K562 (cell line): ENCODE data around the gene AGRN. TPM values are rescaled to one million over a fixed set of nuclear protein-coding genes. Genes with fewer than 3 reads are reported as not detected.

ENCODE experiments used
- ATAC-seq: fragments of 200-7000 bp; cut with Tn5 transposase; 3 replicates; pipeline ENCODE4 v1.9.1; 2020; ENCODE audit warnings: moderate library complexity
- BruUV-seq: library from RNA; stranded (reverse); fragments of 400-500 nt; replicated peaks from 2 replicates; lab custom pipeline; 2021; lab: Mats Ljungman, UMichigan
- CTCF ChIA-PET: fragments of 300-600 bp; formaldehyde crosslinking; extraction: SDS; loops from one replicate; lab custom pipeline; 2021; ENCODE audit warnings: low intra/inter-chr PET ratio; lab: Yijun Ruan, JAX
- POLR2A ChIA-PET: fragments of 300-600, 350-650 bp; sonication (Branson Sonifier 250); formaldehyde crosslinking; extraction: SDS; loops from one replicate; lab custom pipeline; 2021; ENCODE audit warnings: antibody characterized with exemption, inconsistent platforms; lab: Yijun Ruan, JAX
- DNase-seq, 4 experiments: peaks; one replicate each; pipeline versions ENCODE4 v3.0.0 to v3.0.0-alpha.2; 2011 to 2018; ENCODE audit warnings: low spot score in 3 of 4, mixed read lengths in 3 of 4; ENCODE audit errors: extremely low read depth in 1 of 4
- FAIRE-seq: peaks from 2 replicates; lab custom pipeline; 2011; peaks lifted over from hg19 to GRCh38; lab: Jason Lieb, UNC
- H2AFZ ChIP-seq: 2 replicates; pipeline ENCODE4 v1.6.0; 2011; ENCODE audit warnings: low read depth, low read length, control low read depth, inconsistent platforms
- H3K27ac ChIP-seq: fragments of 200-600 bp; 3 replicates; pipeline ENCODE4 v1.8.0; 2011; ENCODE audit warnings: low read depth, mild to moderate bottlenecking, control low read depth, inconsistent platforms, low read length, moderate library complexity, mixed read lengths; ENCODE audit errors: extremely low read depth
- H3K27me3 ChIP-seq, 2 experiments: fragments of 300-600 bp in 1 of 2; 2 replicates in 1 of 2; 3 replicates in 1 of 2; pipeline versions ENCODE4 v1.6.0 to v1.8.0; 2011; ENCODE audit warnings: inconsistent platforms in 2 of 2, low read length in 2 of 2, mild to moderate bottlenecking in 1 of 2, mixed read lengths in 1 of 2, moderate library complexity in 1 of 2; ENCODE audit not compliant: control insufficient read depth in 2 of 2, insufficient read depth in 2 of 2
- H3K36me3 ChIP-seq: fragments of 300-600 bp; 3 replicates; pipeline ENCODE4 v1.8.0; 2011; ENCODE audit warnings: mild to moderate bottlenecking, low read length, inconsistent platforms; ENCODE audit not compliant: control insufficient read depth, insufficient read depth
- H3K4me1 ChIP-seq, 2 experiments: fragments of 200-600 bp in 1 of 2; replicated peaks in 1 of 2; 2 replicates in 1 of 2; 3 replicates in 1 of 2; pipeline versions ENCODE4 v1.5.1 to v1.8.0; 2011; ENCODE audit warnings: inconsistent platforms in 2 of 2, low read length in 2 of 2, mild to moderate bottlenecking in 1 of 2, mixed read lengths in 1 of 2, moderate library complexity in 1 of 2; ENCODE audit not compliant: control insufficient read depth in 2 of 2, insufficient read depth in 2 of 2
- H3K4me2 ChIP-seq: 2 replicates; pipeline ENCODE4 v1.6.1; 2011; ENCODE audit warnings: low read length, control low read depth, inconsistent platforms, mixed read lengths; ENCODE audit not compliant: insufficient read depth
- H3K4me3 ChIP-seq: fragments of 200-600 bp; sonication (generic), shearing (Covaris generic); 2 replicates; pipeline ENCODE4 v1.5.1; 2016; ENCODE audit warnings: control low read depth, inconsistent platforms
- H3K79me2 ChIP-seq: fragments of 200-600 bp; 3 replicates; pipeline ENCODE4 v1.8.0; 2011; ENCODE audit warnings: low read length, inconsistent platforms; ENCODE audit not compliant: control insufficient read depth, insufficient read depth
- H3K9ac ChIP-seq, 2 experiments: 2 replicates each; pipeline versions ENCODE4 v1.6.0 to v1.6.1; 2011; ENCODE audit warnings: low read depth in 2 of 2, low read length in 2 of 2, control low read depth in 1 of 2, inconsistent platforms in 1 of 2, mild to moderate bottlenecking in 1 of 2, mixed read lengths in 1 of 2; ENCODE audit not compliant: insufficient read depth in 1 of 2
- H3K9me1 ChIP-seq: one replicate; pipeline ENCODE4 v1.6.0; 2011; ENCODE audit warnings: inconsistent platforms, mild to moderate bottlenecking, low read length, moderate library complexity; ENCODE audit not compliant: control insufficient read depth, insufficient read depth
- H3K9me3 ChIP-seq: replicated peaks from 2 replicates; pipeline ENCODE4 v1.5.1; 2011; ENCODE audit warnings: low read depth, low read length, inconsistent platforms; ENCODE audit not compliant: control insufficient read depth, insufficient read depth
- H4K20me1 ChIP-seq: replicated peaks from 2 replicates; pipeline ENCODE4 v1.6.1; 2011; ENCODE audit warnings: low read length, inconsistent platforms, mixed read lengths; ENCODE audit not compliant: control insufficient read depth, insufficient read depth
- ADNP ChIP-seq: fragments of 200-800 bp; sonication (Bioruptor generic); IDR thresholded peaks from 2 replicates; pipeline ENCODE4 v1.6.1; 2016; ENCODE audit warnings: missing genetic modification characterization, missing compliant biosample characterization
- BACH1 ChIP-seq: fragments of 200-800 bp; sonication (Bioruptor generic); IDR thresholded peaks from 2 replicates; pipeline ENCODE4 v1.6.1; 2016; ENCODE audit warnings: missing genetic modification characterization, missing compliant biosample characterization
- CC2D1A ChIP-seq: fragments of 450-650 bp; IDR thresholded peaks from 2 replicates; pipeline ENCODE4 v1.6.1; 2017; ENCODE audit warnings: mild to moderate bottlenecking
- CEBPB ChIP-seq: fragments of 450-650 bp; IDR thresholded peaks from 2 replicates; pipeline ENCODE4 v1.6.1; 2016; ENCODE audit warnings: missing genetic modification characterization, missing compliant biosample characterization
- CREB5 ChIP-seq: fragments of 250-450 bp; sonication (Bioruptor Pico); IDR thresholded peaks from 2 replicates; pipeline ENCODE4 v1.5.0; 2020; ENCODE audit warnings: mild to moderate bottlenecking
- E2F6 ChIP-seq, 2 experiments: IDR thresholded peaks; 2 replicates each; pipeline ENCODE4 v1.6.1; 2011; ENCODE audit warnings: borderline replicate concordance in 1 of 2, control low read depth in 1 of 2, low read depth in 1 of 2, low read length in 1 of 2, mild to moderate bottlenecking in 1 of 2, mixed read lengths in 1 of 2, moderate library complexity in 1 of 2; ENCODE audit not compliant: insufficient read depth in 1 of 2, insufficient read length in 1 of 2, poor library complexity in 1 of 2, severe bottlenecking in 1 of 2; ENCODE audit errors: extremely low read depth in 1 of 2
- FOXJ2 ChIP-seq: fragments of 200-800 bp; sonication (Bioruptor generic); IDR thresholded peaks from 2 replicates; pipeline ENCODE4 v1.6.1; 2016; ENCODE audit warnings: missing genetic modification characterization, missing compliant biosample characterization
- HCFC1 ChIP-seq: IDR thresholded peaks from 2 replicates; pipeline ENCODE4 v1.6.1; 2012; ENCODE audit warnings: low read depth, low read length, improper control_type of control experiment
- MAX ChIP-seq: sonication (generic); formaldehyde crosslinking; IDR thresholded peaks from 2 replicates; pipeline ENCODE4 v1.9.0; 2022; ENCODE audit warnings: mild to moderate bottlenecking, missing genetic modification reagents
- MED1 ChIP-seq: sonication (generic); formaldehyde crosslinking; IDR thresholded peaks from 2 replicates; pipeline ENCODE4 v1.8.1; 2023; ENCODE audit warnings: missing genetic modification reagents, borderline replicate concordance
- PKNOX1 ChIP-seq: fragments of 450-650 bp; IDR thresholded peaks from 2 replicates; pipeline ENCODE4 v1.6.1; 2016
- RBM22 ChIP-seq: fragments of 200-400 bp; formaldehyde crosslinking; IDR thresholded peaks from 2 replicates; pipeline ENCODE4 v1.6.1; 2018; ENCODE audit warnings: low read length, low read depth; ENCODE audit not compliant: poor library complexity, severe bottlenecking
- SNRNP70 ChIP-seq: fragments of 200-400 bp; formaldehyde crosslinking; optimal IDR thresholded peaks from 2 replicates; pipeline ENCODE3; 2017; ENCODE audit warnings: low read depth, low read length
- TEAD1 ChIP-seq, 2 experiments: fragments of 450-650 bp in 1 of 2; sonication (generic) in 1 of 2; formaldehyde crosslinking; IDR thresholded peaks; 2 replicates each; pipeline versions ENCODE4 v1.4.0 to v1.8.0; 2020 to 2022; ENCODE audit warnings: mild to moderate bottlenecking in 2 of 2, missing genetic modification reagents in 1 of 2
- XRCC5 ChIP-seq: fragments of 200-400 bp; formaldehyde crosslinking; IDR thresholded peaks from 2 replicates; pipeline ENCODE4 v1.6.1; 2017; ENCODE audit warnings: low read depth, mild to moderate bottlenecking, low read length
- ZBTB17 ChIP-seq: fragments of 450-650 bp; formaldehyde crosslinking; IDR thresholded peaks from 2 replicates; pipeline ENCODE4 v1.4.0; 2020; ENCODE audit warnings: mild to moderate bottlenecking
- ZNF584 ChIP-seq: fragments of 200-800 bp; sonication (Bioruptor generic); IDR thresholded peaks from 2 replicates; pipeline ENCODE4 v1.6.1; 2016; ENCODE audit warnings: low read depth, mild to moderate bottlenecking, missing genetic modification characterization, missing compliant biosample characterization
- ZNF696 ChIP-seq: fragments of 250-450 bp; sonication (Bioruptor Pico); conservative IDR thresholded peaks from 2 replicates; pipeline ENCODE4 v1.4.0; 2020; ENCODE audit warnings: mild to moderate bottlenecking, moderate library complexity
- ZNF785 ChIP-seq: fragments of 250-450 bp; sonication (Bioruptor Pico); IDR thresholded peaks from 2 replicates; pipeline ENCODE4 v1.4.0; 2020; ENCODE audit warnings: mild to moderate bottlenecking
- WGBS: fragments of 100-300 bp; shearing (Covaris generic); methylation state at CpG from one replicate; pipeline ENCODE4 v1.1.6; 2016; ENCODE audit warnings: low coverage, mixed read lengths; ENCODE audit not compliant: insufficient coverage; ENCODE audit errors: missing lambda C conversion rate; 5-methylcytosine and 5-hydroxymethylcytosine counted together
- in situ Hi-C: fragments of 300-500 bp; cut with MboI; formaldehyde crosslinking; loops from 4 replicates; pipeline ENCODE4 v1.15.0; 2018; ENCODE audit warnings: inconsistent platforms, mixed read lengths
- intact Hi-C: fragments of 100-400 bp; cut with micrococcal nuclease; formaldehyde crosslinking; loops from 2 replicates; pipeline ENCODE4 v1.14.2; 2022
- polyA plus RNA-seq, 8 experiments: library from polyadenylated mRNA; depleted of rRNA in 4 of 8; stranded (reverse) in 5 of 8; unstranded in 3 of 8; fragments of >200 nt; fragmentation: Nextera tagmentation in 2 of 8; fragmentation: Illumina TruSeq in 1 of 8; extraction: Ambion mirVana in 2 of 8; extraction: Trizol in 1 of 8; gene quantifications; 2 replicates each; pipeline versions ENCODE4 v1.2.1 to v1.2.3, GENCODE V29; 2011 to 2014; ENCODE audit warnings: inconsistent platforms in 1 of 8, missing spikeins in 1 of 8
- total RNA-seq, 7 experiments: library from RNA; depleted of rRNA in 6 of 7; stranded (reverse); fragments of >200 nt in 6 of 7; fragmentation: Illumina TruSeq in 2 of 7; extraction: Trizol in 2 of 7; gene quantifications; 2 replicates each; pipeline versions ENCODE4 v1.2.1 to v1.2.3, GENCODE V29; 2011 to 2021; ENCODE audit warnings: low replicate concordance in 1 of 7

AGRN gene
- total and polyA plus RNA-seq, 9 of the 15 experiments (the other 6 are each of a cell fraction or from before 2014, with no cell fraction given) = 0.04 to 111 (median 18.1) TPM

GRCh38 chr1:1068517-1069055, 48.7 kb downstream of the AGRN start:
- no peak for FAIRE-seq
- intact Hi-C loops (no loop called here), in situ Hi-C loops (loop anchor here (10.0 kb wide), 1 partner anchor 84 kb away; the partner anchor contains the start of gene PERM1)
- Histone ChIP-seq H3K27me3 (peaks cover 0 to 4% of the 10 kb centered on the region in 2 experiments; a peak in 1 of 5 replicates), H3K9me1 (peaks cover 4% of the 10 kb centered on the region), H4K20me1 (peaks cover 7% of the 10 kb centered on the region; the same call in 1 of the 2 replicates), H3K4me3 (peak overlapping the region; percentile 48), H3K27ac (no peak overlapping the region), H3K9me3 (no peaks in the 10 kb centered on the region), H3K4me2 (peak overlapping the region; percentile 60), H3K36me3 (no peaks in the 10 kb centered on the region), H3K9ac (peak overlapping the region in 1 of 2 experiments; percentile 88; a peak in 2 of 4 replicates), H2AFZ (peak overlapping the region; percentile 64), H3K4me1 (peaks cover 29 to 88% of the 10 kb centered on the region in 2 experiments), H3K79me2 (no peaks in the 10 kb centered on the region)
- POLR2A ChIA-PET = interaction anchor here (0.6 to 0.7 kb wide), 3 partner anchors 11 to 136 kb away, joined by 3 read pairs; no protein-coding TSS in a partner anchor
- 2% methylated on average over 41 of the region's 55 CpGs for WGBS
- BruUV-seq = no TSS peak
- ATAC-seq = peak; percentile 6
- CTCF ChIA-PET = interaction anchor here (0.8 kb wide), 1 partner anchor 506 kb away, joined by 3 read pairs; the partner anchor contains the start of gene SSU72
- DNase-seq = peak in 1 of 4 experiments; percentile 51
- TF ChIP-seq MED1 (CRISPR knock-in tag) (no peak), CREB5 (CRISPR knock-in tag) (no peak), CEBPB (no peak), MAX (CRISPR knock-in tag) (no peak; the same call in 1 of the 2 replicates), FOXJ2 (no peak), BACH1 (tag) (no peak), ADNP (no peak), SNRNP70 (no peak), HCFC1 (no peak), XRCC5 (no peak), RBM22 (no peak), TEAD1 (CRISPR knock-in tag; IDR thresholded peaks at IDR 0.05) (0 out of 4 replicates have a peak, but pooled peaks of 1 of the 2 experiments have one; percentile 29), ZNF584 (CRISPR knock-in tag) (no peak), ZBTB17 (CRISPR knock-in tag) (no peak), PKNOX1 (peak; percentile 43; the same call in 1 of the 2 replicates), ZNF785 (CRISPR knock-in tag) (no peak), ZNF696 (CRISPR knock-in tag) (no peak), CC2D1A (no peak), E2F6 (IDR thresholded peaks at IDR 0.05; ENCODE audit: borderline replicate concordance in 1 of 2, extremely low read depth in 1 of 2, insufficient read depth in 1 of 2, insufficient read length in 1 of 2, low read depth in 1 of 2, low read length in 1 of 2, poor library complexity in 1 of 2, severe bottlenecking in 1 of 2) (peak in 1 of 2 experiments; percentile 11)
